Activated CD8-positive, alpha-beta memory T cell treated with anti-CD3 and anti-CD28 coated beads, Interleukin-2, amount 50 U/mL, for 1 hour (primary cell): ENCODE results near the gene ZIC5.

Source experiments
- DNase-seq: peaks from one replicate; pipeline ENCODE4 v3.0.0-alpha.2; 2020; ENCODE audit errors: extremely low read depth

ZIC5 gene

GRCh38 chr13:99987154-99988019 is 15.8 kb upstream of the ZIC5 start:
- no peak for DNase-seq

- DNase-seq, result no peak
Measured at GRCh38 chr13:99986741-99987140, 15.2 kb upstream of the ZIC5 start.

DNA sequence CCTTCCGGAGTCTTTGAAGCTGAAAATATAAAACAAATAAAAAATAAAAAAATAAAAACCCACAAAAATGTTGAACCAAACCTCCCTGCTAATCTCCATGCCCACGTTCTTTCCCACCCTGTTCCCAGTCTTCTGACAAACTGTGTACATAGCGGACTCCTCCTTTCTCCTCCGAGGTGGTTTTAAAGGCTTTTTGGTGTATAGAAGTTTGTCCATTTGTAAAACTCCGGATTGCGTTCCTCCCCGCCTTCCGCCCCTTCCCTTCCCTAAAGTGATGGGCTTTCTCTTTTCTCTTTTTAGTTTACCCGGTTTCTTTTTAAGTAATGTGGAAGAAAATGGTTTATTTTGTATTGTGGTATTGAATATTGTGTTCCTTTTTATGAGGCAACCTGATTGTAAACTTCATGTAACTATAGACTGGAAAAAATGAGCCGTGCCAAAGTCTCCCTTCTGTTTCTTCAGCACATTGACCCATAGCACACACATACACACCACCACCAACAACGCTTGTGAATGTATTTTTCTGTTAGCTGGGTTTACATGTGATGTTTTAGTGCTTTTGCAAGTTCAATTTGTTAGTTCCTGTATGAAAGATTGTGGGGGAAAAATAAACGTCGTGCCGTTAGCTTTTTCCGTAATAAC is 14.4 kb upstream of the ZIC5 start:
- DNase-seq, result no peak

- no peak for DNase-seq
Measured at GRCh38 chr13:99985241-99985874, 13.8 kb upstream of the ZIC5 start.

- no peak for DNase-seq
Measured at GRCh38 chr13:99984461-99985240, 13.1 kb upstream of the ZIC5 start.

DNA sequence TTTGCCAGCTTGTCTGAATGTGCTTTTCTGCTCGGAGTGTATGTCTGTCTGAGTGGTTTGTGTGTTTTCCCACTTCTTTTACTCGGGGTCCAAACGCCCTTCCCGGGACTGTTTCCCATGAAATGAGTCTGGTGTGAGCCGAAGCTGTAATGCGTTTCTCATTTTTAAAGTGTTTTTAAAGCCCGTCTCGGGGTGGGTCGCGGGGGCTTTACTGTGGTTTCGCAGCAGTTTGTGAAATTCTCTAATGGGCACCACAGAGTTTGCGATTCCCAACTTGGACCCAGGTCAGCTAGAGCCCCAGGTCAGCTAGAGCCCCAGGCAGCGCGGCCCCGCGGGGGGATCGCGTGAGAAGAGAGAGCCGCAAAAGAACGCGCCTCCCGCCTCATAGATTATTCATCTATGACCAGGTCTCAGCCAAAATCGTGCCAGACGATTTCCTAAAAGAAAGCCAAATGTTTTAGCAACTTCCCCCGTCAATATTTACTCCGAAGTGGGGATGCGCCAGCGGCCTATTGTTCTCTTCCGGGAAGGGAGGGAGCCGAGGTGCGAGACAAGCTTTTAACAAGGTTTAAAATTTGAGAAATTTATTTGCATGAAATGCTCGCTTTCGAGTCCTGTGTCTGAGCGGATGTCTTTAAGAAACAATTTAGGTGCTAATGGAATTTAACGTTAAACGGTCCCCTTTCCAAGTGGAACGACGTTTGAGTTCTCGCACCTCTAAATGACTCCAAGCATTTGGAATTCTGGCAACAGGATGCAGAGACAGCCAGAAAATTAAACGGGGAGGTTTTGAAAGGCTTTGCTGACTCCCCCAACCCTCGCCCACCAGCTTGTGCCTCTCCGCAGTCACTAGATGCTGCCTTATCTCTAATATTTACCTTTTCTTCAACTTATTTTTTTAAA is 12.2 kb upstream of the ZIC5 start:
- DNase-seq, result no peak

- DNase-seq, result no peak
Measured at GRCh38 chr13:99982731-99983498, 11.3 kb upstream of the ZIC5 start.

DNA sequence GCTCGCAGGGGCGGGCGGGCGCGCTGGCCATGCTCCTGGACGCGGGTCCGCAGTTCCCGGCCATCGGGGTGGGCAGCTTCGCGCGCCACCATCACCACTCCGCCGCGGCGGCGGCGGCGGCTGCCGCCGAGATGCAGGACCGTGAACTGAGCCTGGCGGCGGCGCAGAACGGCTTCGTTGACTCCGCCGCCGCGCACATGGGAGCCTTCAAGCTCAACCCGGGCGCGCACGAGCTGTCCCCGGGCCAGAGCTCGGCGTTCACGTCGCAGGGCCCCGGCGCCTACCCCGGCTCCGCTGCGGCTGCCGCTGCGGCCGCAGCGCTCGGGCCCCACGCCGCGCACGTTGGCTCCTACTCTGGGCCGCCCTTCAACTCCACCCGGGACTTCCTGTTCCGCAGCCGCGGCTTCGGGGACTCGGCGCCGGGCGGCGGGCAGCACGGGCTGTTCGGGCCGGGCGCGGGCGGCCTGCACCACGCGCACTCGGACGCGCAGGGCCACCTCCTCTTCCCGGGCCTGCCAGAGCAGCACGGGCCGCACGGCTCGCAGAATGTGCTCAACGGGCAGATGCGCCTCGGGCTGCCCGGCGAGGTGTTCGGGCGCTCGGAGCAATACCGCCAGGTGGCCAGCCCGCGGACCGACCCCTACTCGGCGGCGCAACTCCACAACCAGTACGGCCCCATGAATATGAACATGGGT is 10.6 kb upstream of the ZIC5 start:
- DNase-seq, result no peak

GRCh38 chr13:99981735-99982035 is 10.1 kb upstream of the ZIC5 start, which contains the start of gene ZIC2:
Gene ZIC2, plus strand, starts transcription at chr13:99981784. Its CDS starts 281 bp downstream, at chr13:99982065.
- DNase-seq, result no peak

GRCh38 chr13:99980824-99981734 is 9.5 kb upstream of the ZIC5 start:
- no peak for DNase-seq

GRCh38 chr13:99980201-99980823 is 8.7 kb upstream of the ZIC5 start:
- no peak for DNase-seq

DNA sequence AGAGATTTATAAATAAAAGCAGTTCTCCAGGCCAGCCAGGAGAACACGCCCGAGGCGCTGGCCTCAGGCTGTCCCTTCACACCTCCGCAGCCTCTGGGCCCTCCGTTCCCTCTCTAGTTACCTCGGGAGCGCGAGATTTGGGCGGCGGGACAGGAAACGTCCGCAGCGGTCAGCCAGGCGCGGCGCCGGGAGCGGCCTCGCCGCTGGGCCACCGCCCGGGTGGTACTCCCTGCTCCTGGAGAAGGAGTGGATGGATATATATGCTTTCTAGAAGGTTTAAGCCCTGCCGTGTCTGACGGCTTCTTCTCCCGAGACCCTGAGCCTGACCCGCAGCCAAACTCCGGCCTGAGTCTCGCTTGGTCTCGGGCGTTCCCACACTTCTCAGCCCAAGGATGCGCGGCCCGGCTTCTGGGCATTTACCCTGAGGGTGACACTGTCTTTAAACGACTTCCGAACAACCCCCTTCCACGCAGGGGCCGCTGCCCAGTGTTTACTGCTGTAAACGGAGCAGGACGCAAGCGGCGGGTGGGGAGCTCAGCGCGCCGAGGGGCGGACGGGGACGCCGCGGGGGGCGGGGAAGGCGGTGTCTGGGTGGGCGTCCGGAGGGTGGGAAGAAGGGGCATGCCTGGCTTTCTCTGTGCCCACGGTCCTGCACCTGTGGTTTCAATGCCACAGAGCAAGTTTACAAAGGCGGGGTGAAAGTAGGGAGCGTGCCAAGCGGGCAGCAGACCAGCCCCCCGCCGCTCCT is 8.1 kb upstream of the ZIC5 start:
- DNase-seq, result no peak

DNA sequence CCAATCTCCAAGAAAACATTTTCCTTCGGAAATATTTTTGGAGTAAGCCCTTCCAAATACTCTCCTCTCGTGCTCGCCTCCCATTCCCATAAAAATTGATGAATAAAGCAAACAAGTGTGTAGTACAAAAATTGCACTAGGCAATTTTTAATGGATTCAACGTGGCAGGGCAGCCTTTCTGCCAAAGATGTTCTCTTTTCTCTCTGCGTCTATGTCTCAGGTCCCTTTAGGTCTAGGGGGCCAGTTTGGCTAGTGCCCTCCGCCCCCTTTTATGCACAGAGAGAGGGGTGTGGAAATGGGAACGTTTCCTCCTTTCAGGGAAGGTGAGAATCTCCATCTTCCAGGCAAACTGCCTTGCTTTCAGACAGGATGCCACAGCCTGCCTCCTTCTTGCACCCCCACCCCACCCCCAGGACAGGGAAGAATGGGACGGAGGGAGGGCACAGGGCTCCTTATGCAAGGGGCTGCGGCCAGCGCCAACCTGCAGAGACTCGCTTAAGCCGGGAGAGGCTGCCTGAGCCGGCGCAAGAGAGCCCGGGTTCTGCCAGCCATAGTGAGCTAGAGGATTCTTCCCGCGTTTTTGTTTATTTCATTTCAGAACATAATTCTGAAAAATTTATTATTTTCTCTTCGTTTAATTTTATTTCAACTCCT is 7.4 kb upstream of the ZIC5 start:
- no peak for DNase-seq

DNA sequence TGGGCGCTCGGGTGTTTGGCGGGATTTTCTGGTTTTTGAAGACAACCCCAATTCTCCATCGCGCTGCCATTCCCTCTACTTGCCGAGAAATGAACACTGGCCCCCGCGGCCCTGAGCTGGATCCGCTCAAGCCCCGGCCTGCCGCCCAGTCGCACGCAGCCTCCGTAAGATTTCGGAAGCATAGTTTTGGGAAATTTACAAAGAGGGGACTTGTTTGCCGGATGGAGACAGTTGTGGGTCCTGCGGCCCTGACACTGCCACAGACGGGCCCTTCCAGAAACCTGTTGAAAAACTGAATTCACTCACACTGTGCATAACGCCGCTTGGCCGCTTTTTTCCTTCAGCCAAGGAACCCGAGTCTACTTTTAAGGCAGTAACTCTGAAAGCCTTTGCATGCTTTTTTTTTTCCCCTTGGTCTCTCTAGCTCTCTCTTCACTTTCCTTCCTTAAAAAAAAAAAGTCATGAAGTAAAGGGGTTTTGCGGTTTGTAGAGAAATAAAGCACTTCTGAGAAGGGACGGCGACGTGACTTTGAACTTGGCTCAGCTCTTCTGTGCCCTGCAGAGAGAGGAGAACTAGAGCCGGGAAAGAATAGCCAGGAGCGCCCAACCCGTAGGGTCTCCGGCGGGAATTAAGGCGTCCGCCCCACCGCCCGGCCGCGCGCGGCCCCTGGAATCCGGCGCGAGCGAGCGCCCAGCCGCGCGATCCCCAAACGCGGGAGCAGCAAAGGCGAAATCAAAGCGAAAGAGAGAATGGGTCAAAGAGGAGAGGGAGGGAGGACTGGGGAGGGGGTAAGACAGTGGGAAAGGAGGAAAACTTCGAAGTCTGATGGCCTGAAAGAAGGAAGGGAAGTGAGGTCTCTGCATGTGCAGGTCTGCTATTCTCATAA is 6.6 kb upstream of the ZIC5 start:
- no peak for DNase-seq

- DNase-seq, result no peak
Measured at GRCh38 chr13:99977334-99977911, 5.9 kb upstream of the ZIC5 start.

DNA sequence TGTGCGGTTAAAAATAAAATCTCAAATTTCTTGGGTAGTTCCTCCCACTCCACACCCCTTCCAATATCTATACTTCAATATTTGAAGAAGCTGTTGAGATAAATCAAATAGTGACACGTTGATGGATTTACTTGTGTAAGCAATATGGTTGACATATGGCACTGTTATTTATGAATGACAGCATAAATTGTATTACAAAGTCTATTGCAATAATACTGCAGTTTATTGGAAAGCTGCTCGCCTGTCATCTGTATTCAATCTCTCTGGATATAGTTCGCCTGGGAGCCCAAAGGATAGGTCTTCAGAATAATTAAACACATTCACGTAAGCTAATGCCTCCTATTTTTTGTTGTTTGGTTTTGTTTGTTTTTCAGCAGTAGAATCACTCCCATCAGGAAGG is 5.0 kb upstream of the ZIC5 start:
- DNase-seq, result no peak
